ENCODE data around the gene DMRT2. TPM values are rescaled to one million over a fixed set of nuclear protein-coding genes. Genes with fewer than 3 reads are reported as not detected.

Gene DMRT2
- total RNA-seq, 1 experiment from 2014 or later: not detected

DNA sequence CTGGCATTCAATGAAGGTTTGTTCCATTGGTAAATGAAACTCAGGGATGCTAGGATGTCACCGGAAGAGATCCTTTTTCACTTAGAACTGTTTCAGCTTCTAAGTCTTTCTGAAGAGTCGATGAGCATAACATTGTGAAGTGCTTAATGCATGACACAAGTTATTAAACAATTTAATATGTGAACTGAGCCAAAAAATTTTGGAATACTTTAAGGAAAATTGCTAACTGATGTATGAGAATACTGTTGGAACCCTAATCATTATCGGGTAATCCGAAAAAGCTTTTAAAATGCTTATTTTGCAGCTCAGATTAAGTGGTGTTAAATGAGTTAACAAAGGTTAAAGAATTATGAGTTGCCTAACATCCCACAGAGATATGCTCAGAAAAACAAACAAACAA, 34.9 kb downstream of the DMRT2 start:
- Histone ChIP-seq H2AFZ (no peak overlapping the region), H3K27me3 (ENCODE audit: insufficient read depth, low read depth) (0 out of 2 replicates have a peak, but pooled peaks cover 7% of the 10 kb centered on the region), H3K9me3 (ENCODE audit: insufficient read depth, low read depth) (no peaks in the 10 kb centered on the region), H3F3A (ENCODE audit: insufficient read depth, low read depth) (no peaks in the 10 kb centered on the region), H3K4me3 (no peak overlapping the region), H3K4me1 (replicated peaks; ENCODE audit: insufficient read depth) (no peaks in the 10 kb centered on the region), H3K4me2 (no peak overlapping the region), H3K27ac (no peak overlapping the region), H3K36me3 (ENCODE audit: low read depth) (no peaks in the 10 kb centered on the region), H4K20me1 (ENCODE audit: insufficient read depth) (no peaks in the 10 kb centered on the region), H3K9me2 (ENCODE audit: insufficient read depth) (no peaks in the 10 kb centered on the region), H3K79me2 (ENCODE audit: low read depth) (no peaks in the 10 kb centered on the region)
- intact Hi-C loops (cut with micrococcal nuclease; ENCODE audit: unreplicated experiment): no loop called here
- ChIA-PET CTCF (no interaction called here), POLR2A (ENCODE audit: unreplicated experiment) (no interaction called here)
- BruUV-seq (replicated peaks): no TSS peak
- no peak for TF ChIP-seq EZH2 (IDR thresholded peaks at IDR 0.05; ENCODE audit: low read depth)
- TF ChIP-seq, protein P1, sequence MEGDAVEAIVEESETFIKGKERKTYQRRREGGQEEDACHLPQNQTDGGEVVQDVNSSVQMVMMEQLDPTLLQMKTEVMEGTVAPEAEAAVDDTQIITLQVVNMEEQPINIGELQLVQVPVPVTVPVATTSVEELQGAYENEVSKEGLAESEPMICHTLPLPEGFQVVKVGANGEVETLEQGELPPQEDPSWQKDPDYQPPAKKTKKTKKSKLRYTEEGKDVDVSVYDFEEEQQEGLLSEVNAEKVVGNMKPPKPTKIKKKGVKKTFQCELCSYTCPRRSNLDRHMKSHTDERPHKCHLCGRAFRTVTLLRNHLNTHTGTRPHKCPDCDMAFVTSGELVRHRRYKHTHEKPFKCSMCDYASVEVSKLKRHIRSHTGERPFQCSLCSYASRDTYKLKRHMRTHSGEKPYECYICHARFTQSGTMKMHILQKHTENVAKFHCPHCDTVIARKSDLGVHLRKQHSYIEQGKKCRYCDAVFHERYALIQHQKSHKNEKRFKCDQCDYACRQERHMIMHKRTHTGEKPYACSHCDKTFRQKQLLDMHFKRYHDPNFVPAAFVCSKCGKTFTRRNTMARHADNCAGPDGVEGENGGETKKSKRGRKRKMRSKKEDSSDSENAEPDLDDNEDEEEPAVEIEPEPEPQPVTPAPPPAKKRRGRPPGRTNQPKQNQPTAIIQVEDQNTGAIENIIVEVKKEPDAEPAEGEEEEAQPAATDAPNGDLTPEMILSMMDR (conservative IDR thresholded peaks at IDR 0.05): no peak
- no peak for DNase-seq

DNA sequence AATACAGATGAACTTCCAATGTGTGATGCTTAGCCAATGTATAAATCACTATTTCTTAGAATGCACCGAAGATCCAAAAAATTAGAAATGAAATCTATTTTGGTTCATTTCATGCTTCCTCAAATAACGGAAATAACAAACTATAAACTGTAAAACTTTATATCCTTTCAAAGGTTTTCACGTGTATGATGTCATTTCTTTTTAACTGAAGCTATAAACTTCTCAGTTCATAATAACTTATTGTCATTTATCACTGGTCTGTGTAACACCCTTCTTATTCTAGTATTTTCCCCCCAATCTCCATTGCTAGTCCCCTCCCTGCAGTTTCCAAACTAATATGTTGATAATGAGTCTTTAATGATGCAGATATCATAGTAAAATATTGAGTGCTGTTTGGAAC, 36.4 kb downstream of the DMRT2 start:
- Histone ChIP-seq H3F3A (ENCODE audit: insufficient read depth, low read depth) (no peaks in the 10 kb centered on the region), H3K27me3 (ENCODE audit: insufficient read depth, low read depth) (0 out of 2 replicates have a peak, but pooled peaks cover 7% of the 10 kb centered on the region), H3K36me3 (ENCODE audit: low read depth) (no peaks in the 10 kb centered on the region), H3K4me1 (replicated peaks; ENCODE audit: insufficient read depth) (no peaks in the 10 kb centered on the region), H3K27ac (no peak overlapping the region), H3K4me2 (no peak overlapping the region), H3K79me2 (ENCODE audit: low read depth) (no peaks in the 10 kb centered on the region), H4K20me1 (ENCODE audit: insufficient read depth) (no peaks in the 10 kb centered on the region), H3K4me3 (no peak overlapping the region), H3K9me2 (ENCODE audit: insufficient read depth) (no peaks in the 10 kb centered on the region), H2AFZ (no peak overlapping the region), H3K9me3 (ENCODE audit: insufficient read depth, low read depth) (no peaks in the 10 kb centered on the region)
- intact Hi-C loops (cut with micrococcal nuclease; ENCODE audit: unreplicated experiment): no loop called here
- POLR2A ChIA-PET (ENCODE audit: unreplicated experiment): no interaction called here
- CTCF ChIA-PET: no interaction called here
- TF ChIP-seq, protein P1 (conservative IDR thresholded peaks at IDR 0.05): no peak
- no peak for TF ChIP-seq EZH2 (IDR thresholded peaks at IDR 0.05; ENCODE audit: low read depth)
- BruUV-seq (replicated peaks): no TSS peak
- no peak for DNase-seq

DNA sequence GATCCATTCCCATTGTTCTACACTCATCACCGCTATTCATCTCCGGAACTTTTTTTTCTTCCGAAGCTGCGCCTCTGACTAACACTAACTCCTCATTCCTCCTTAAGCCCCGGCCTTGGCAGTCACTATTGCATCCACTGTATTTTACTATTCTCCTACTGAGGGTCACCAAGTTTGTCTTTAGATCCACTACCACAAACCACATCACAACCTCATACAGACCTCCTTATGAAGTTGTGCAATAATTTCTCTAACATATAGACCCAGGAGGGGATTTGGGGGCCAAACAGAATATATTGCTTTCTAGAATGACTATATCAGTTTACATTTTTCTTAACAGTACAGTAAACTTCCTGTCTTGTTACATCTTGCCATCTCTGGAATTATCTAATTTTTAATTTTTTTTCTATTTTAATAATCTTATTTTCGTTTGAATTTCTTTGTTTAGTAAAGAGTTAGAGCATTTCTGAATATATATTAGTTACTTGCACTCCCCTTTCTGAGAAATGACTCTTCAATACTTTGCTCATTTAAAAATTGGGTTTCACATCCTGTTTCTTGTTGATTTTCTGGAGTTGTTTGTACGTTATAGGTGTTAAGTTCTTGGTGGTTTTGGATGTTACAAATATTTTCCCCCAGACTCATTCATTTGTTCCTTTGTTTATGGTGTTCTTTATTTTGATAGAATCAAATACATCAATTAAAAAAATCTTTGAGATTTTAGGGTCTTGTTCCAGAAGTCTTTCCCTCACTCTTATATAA, 37.1 kb downstream of the DMRT2 start:
- no peak overlapping the region for H3K4me3 ChIP-seq
- 0 out of 2 replicates have a peak, but pooled peaks cover 7% of the 10 kb centered on the region for H3K27me3 ChIP-seq (ENCODE audit: insufficient read depth, low read depth)
- H2AFZ ChIP-seq: no peak overlapping the region
- POLR2A ChIA-PET (ENCODE audit: unreplicated experiment): no interaction called here
- H3K4me1 ChIP-seq (replicated peaks; ENCODE audit: insufficient read depth): no peaks in the 10 kb centered on the region
- TF ChIP-seq EZH2 (IDR thresholded peaks at IDR 0.05; ENCODE audit: low read depth): no peak
- TF ChIP-seq, protein P1 (conservative IDR thresholded peaks at IDR 0.05): no peak
- no peak overlapping the region for H3K4me2 ChIP-seq
- H3K79me2 ChIP-seq (ENCODE audit: low read depth): no peaks in the 10 kb centered on the region
- H3K9me2 ChIP-seq (ENCODE audit: insufficient read depth): no peaks in the 10 kb centered on the region
- no peaks in the 10 kb centered on the region for H4K20me1 ChIP-seq (ENCODE audit: insufficient read depth)
- no peaks in the 10 kb centered on the region for H3K9me3 ChIP-seq (ENCODE audit: insufficient read depth, low read depth)
- intact Hi-C loops (cut with micrococcal nuclease; ENCODE audit: unreplicated experiment): no loop called here
- H3F3A ChIP-seq (ENCODE audit: insufficient read depth, low read depth): no peaks in the 10 kb centered on the region
- no TSS peak for BruUV-seq (replicated peaks)
- DNase-seq: no peak
- CTCF ChIA-PET: no interaction called here
- H3K36me3 ChIP-seq (ENCODE audit: low read depth): no peaks in the 10 kb centered on the region
- H3K27ac ChIP-seq: no peak overlapping the region
